ENCODE results near the gene CYBRD1.

CYBRD1 gene, protein sequence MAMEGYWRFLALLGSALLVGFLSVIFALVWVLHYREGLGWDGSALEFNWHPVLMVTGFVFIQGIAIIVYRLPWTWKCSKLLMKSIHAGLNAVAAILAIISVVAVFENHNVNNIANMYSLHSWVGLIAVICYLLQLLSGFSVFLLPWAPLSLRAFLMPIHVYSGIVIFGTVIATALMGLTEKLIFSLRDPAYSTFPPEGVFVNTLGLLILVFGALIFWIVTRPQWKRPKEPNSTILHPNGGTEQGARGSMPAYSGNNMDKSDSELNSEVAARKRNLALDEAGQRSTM

DNA sequence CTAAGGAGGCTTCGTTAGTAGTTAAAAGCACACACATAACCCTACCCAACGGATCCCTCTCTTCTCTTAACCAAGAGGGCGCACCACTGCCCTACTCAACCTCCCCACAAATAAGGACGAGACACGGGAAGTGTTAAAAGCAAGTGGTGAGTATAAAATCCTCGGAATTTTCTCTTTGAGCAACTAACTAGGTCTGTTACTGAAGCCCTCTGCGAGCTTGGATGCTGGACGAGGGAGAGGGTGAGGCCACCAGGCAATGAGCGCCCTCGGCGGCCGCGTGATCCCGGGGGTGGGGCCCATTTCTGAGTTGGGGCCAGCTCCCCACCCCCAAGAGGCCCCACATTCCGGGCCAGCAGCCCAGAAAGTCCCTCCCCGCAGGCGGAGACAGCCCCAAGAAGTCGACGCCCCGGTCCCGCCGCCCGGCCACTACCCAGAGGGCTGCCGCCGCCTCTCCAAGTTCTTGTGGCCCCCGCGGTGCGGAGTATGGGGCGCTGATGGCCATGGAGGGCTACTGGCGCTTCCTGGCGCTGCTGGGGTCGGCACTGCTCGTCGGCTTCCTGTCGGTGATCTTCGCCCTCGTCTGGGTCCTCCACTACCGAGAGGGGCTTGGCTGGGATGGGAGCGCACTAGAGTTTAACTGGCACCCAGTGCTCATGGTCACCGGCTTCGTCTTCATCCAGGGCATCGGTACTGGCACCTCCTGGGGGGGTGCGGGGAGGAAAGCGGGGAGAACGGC is at the start of gene CYBRD1:
CYBRD1 (plus strand) TSS at position 423 of the 736 bp plus-strand sequence; CDS start at position 495, 72 bp downstream.
- Mint-ChIP-seq H3K36me3 (ENCODE audit: low read depth) (no peaks in the 10 kb centered on the region), H3K4me1 (ENCODE audit: low read depth) (peaks cover 4% of the 10 kb centered on the region), H3K9me3 (no peaks in the 10 kb centered on the region), H3K27ac (no peak within 1 kb of the TSS), H3K4me3 (peak within 1 kb of the TSS; percentile 85), H3K27me3 (ENCODE audit: low read depth) (peaks cover 44% of the 10 kb centered on the region)
- peak; percentile 39 for DNase-seq (ENCODE audit: low spot score)

DNA sequence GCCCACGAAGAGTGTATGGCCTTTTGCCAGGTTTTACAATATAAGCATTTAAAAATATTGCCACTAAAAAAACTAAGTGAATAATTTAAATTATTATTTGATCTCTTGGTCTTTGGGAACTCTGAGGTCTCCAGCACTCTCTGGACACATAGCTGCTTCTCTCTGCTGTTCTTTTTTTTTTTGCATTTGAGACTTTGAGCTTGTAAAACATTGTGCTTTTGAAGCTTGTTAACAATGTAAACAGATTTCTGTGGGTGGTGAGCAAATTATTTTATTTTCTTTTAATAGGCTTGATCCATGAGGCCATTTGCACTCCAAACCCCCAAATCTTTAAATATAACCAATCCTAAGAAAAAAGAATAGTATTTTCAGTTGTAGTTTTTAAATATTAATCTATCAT is 46.3 kb upstream of the CYBRD1 start:
- Mint-ChIP-seq H3K9me3 (no peaks in the 10 kb centered on the region), H3K27me3 (ENCODE audit: low read depth) (no peaks in the 10 kb centered on the region), H3K27ac (no peak overlapping the region), H3K4me3 (no peak overlapping the region), H3K4me1 (ENCODE audit: low read depth) (peaks cover 2% of the 10 kb centered on the region), H3K36me3 (ENCODE audit: low read depth) (peaks cover 18% of the 10 kb centered on the region)
- no peak for DNase-seq (ENCODE audit: low spot score)

DNA sequence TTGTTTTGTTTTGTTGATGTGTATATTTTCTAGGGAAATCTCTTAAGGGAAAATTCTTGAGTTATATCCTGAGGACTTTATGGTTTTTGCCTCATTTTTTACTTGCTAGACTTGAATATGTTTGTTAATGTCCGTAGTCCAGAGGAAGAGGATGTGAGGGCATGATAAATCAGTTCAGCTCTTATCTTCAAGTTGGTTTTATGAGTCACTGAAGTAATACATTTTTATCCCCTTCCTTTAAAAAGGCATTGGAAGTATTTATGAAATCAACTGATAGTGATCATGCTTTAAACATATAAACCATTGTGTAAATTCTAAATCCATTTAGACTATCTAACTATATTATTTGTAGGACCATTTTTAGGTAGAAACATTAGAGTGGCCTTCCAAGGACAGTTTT is 43.9 kb upstream of the CYBRD1 start:
- no peak for DNase-seq (ENCODE audit: low spot score)
- peaks cover 4% of the 10 kb centered on the region for H3K4me1 Mint-ChIP-seq (ENCODE audit: low read depth)
- no peaks in the 10 kb centered on the region for H3K27me3 Mint-ChIP-seq (ENCODE audit: low read depth)
- H3K4me3 Mint-ChIP-seq = no peak overlapping the region
- H3K36me3 Mint-ChIP-seq (ENCODE audit: low read depth) = peaks cover 18% of the 10 kb centered on the region
- no peak overlapping the region for H3K27ac Mint-ChIP-seq
- H3K9me3 Mint-ChIP-seq = no peaks in the 10 kb centered on the region

DNA sequence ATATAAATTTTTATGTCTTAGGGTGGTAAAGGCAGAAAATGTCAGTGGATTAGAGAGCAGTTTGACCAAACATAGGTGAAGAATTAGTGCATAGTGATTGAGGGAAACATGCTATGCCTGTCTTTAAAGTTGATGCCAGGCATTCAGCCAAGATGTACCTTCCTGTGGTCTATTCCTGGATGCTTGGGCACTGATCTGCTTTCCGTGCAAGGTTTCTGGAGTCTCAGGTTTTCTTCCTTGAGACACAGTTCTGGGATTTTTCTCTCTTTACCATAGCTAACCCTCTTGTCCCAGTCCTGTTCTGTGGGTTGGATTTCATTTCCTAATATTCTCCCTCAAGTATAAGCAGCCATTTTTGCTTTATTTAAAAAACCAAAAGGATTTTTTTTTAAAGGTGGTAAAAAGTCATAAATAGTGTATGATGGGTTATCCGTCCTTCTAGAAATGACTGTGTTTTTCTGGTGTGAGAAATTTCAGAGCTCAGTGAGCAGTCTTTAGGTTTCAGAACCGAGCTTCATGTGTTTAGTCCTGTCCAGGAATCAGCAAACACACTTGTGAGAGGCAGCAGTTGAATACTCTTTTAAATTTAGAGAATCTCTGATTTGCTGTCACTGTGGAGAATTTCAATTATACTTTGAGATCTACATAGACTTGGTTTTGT is 43.0 kb upstream of the CYBRD1 start:
- Mint-ChIP-seq H3K9me3 (no peaks in the 10 kb centered on the region), H3K36me3 (ENCODE audit: low read depth) (peaks cover 18% of the 10 kb centered on the region), H3K4me3 (no peak overlapping the region), H3K27ac (no peak overlapping the region), H3K4me1 (ENCODE audit: low read depth) (peaks cover 4% of the 10 kb centered on the region), H3K27me3 (ENCODE audit: low read depth) (no peaks in the 10 kb centered on the region)
- no peak for DNase-seq (ENCODE audit: low spot score)

DNA sequence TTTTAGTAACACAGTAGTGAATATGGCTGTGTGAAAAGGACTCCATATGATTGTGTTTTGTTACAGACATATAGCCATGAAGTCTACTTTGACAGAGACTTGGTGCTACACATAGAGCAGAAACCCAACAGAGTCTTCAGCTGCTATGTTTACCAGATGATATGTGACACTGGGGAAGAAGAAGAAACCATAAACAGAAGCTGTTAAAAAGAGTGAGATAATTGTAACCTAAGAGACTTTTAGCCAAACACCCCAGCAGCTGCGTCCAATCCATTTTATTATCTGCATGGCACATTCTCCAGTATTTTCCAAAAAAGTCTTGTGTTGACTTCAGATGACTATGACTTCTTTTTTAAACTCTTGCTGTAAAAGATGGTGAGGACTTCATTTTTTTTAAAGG is 41.4 kb upstream of the CYBRD1 start:
- no peaks in the 10 kb centered on the region for H3K9me3 Mint-ChIP-seq
- peaks cover 13% of the 10 kb centered on the region for H3K4me1 Mint-ChIP-seq (ENCODE audit: low read depth)
- peaks cover 13% of the 10 kb centered on the region for H3K36me3 Mint-ChIP-seq (ENCODE audit: low read depth)
- H3K27me3 Mint-ChIP-seq (ENCODE audit: low read depth) = no peaks in the 10 kb centered on the region
- no peak overlapping the region for H3K4me3 Mint-ChIP-seq
- H3K27ac Mint-ChIP-seq = no peak overlapping the region
- no peak for DNase-seq (ENCODE audit: low spot score)

DNA sequence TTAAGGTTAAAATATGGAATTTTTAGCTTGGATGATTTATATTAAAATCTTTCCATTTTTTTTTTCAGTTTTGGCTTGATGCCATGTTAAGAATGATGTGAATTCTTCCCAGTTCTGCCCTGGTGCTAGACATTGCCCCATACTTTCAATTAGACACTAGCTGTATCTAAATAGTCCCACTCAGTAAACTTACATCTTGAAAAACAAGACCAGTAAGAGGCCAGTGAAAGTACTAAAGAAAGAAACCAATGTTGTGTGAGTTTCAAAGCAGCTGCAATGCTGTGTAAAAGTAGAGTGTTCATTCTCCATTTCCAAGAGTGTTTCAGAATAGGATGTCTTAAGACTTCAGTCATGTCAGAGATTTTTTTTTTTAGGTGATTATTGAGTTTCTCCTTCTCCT is 40.0 kb upstream of the CYBRD1 start:
- H3K4me3 Mint-ChIP-seq = no peak overlapping the region
- H3K27me3 Mint-ChIP-seq (ENCODE audit: low read depth) = no peaks in the 10 kb centered on the region
- H3K4me1 Mint-ChIP-seq (ENCODE audit: low read depth) = peaks cover 13% of the 10 kb centered on the region
- no peak overlapping the region for H3K27ac Mint-ChIP-seq
- DNase-seq (ENCODE audit: low spot score) = no peak
- H3K36me3 Mint-ChIP-seq (ENCODE audit: low read depth) = peaks cover 13% of the 10 kb centered on the region
- no peaks in the 10 kb centered on the region for H3K9me3 Mint-ChIP-seq

DNA sequence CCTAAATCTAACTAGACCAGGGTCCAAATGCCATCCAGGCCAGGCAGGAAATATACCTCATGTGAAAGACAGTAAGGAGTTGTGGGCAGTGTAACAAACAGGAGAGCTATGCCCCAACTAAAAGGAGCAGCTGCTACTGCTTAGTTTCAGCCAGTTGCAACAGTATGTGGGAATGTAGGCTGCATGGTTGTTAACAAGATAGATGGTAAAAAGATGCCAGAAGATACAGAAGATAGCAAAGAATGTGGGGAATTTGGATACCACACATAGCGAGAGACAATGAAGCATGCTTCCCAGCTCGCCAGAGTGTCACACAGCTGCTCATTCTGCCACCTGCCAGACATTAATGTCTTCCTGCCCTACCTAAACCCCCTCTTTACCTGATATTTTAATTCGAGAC is 39.4 kb upstream of the CYBRD1 start:
- Mint-ChIP-seq H3K4me1 (ENCODE audit: low read depth) (peaks cover 13% of the 10 kb centered on the region), H3K27me3 (ENCODE audit: low read depth) (no peaks in the 10 kb centered on the region), H3K9me3 (no peaks in the 10 kb centered on the region), H3K36me3 (ENCODE audit: low read depth) (peaks cover 14% of the 10 kb centered on the region), H3K4me3 (no peak overlapping the region), H3K27ac (no peak overlapping the region)
- DNase-seq (ENCODE audit: low spot score) = no peak

DNA sequence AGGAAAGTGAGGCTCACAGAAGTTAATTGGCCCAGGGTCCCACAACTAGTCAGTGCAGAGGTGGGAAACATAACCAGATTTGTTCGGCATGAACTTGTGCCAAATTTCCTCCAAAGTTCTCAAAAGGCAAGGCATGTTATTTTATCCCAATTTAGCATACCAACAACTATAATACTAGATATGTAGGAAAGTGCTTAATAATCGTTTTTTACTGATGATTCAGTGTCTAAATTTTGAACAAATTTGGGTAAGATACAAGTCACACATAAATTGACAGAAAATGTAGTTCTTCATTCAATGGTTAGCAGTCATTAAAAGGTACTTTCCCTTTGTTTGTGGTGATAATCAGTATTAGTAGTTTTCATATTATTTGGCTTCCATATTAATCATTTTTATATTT is 38.5 kb upstream of the CYBRD1 start:
- H3K27ac Mint-ChIP-seq = no peak overlapping the region

DNA sequence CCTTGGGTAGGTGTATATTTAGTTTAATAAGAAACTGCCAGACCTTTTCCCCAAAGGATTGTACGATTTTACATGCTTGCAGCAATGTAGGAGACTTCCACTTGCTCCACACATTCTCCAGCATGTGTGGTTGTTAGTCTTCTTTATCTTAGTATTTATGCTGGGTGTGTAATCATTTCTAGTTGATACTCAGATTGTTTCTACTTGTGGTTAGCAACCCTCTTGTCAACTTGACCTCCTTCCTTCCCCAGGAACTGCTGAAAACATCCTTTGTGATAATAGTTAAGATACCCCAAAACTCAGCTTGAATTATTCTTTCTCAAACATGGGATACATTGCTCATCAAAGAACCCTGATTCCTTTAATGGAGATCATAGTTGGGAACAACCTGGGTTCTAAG is 37.2 kb upstream of the CYBRD1 start:
- peaks cover 11% of the 10 kb centered on the region for H3K4me1 Mint-ChIP-seq (ENCODE audit: low read depth)
- H3K9me3 Mint-ChIP-seq = peaks cover 9% of the 10 kb centered on the region
- H3K27ac Mint-ChIP-seq = no peak overlapping the region
- H3K27me3 Mint-ChIP-seq (ENCODE audit: low read depth) = no peaks in the 10 kb centered on the region
- no peak overlapping the region for H3K4me3 Mint-ChIP-seq
- no peak for DNase-seq (ENCODE audit: low spot score)
- H3K36me3 Mint-ChIP-seq (ENCODE audit: low read depth) = peaks cover 18% of the 10 kb centered on the region

More for the DNA sequence above, 38.5 kb upstream of the CYBRD1 start:
- no peak for DNase-seq (ENCODE audit: low spot score)
- Mint-ChIP-seq H3K4me3 (no peak overlapping the region), H3K27me3 (ENCODE audit: low read depth) (no peaks in the 10 kb centered on the region), H3K9me3 (peaks cover 5% of the 10 kb centered on the region), H3K36me3 (ENCODE audit: low read depth) (peaks cover 18% of the 10 kb centered on the region), H3K4me1 (ENCODE audit: low read depth) (peaks cover 11% of the 10 kb centered on the region)

DNA sequence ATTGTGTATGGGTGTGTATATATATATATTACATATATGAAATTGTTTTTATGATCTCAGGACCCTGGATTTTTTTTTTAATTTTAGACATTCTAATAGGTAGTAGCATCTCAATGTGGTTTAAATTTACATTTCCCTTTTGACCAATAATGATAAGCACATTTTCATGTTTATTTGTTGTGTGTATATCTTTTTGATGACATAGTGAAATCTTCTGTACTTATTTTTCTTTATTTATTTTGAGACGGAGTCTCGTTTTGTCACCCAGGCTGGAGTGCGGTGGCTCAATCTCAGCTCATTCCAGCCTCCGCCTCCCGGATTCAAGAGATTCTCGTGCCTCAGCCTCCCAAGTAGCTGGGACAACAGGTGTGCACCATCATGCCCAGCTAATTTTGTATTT is 35.1 kb upstream of the CYBRD1 start:
- no peak for DNase-seq (ENCODE audit: low spot score)
- Mint-ChIP-seq H3K4me1 (ENCODE audit: low read depth) (peaks cover 9% of the 10 kb centered on the region), H3K27ac (no peak overlapping the region), H3K36me3 (ENCODE audit: low read depth) (peaks cover 12% of the 10 kb centered on the region), H3K27me3 (ENCODE audit: low read depth) (no peaks in the 10 kb centered on the region), H3K9me3 (peaks cover 9% of the 10 kb centered on the region), H3K4me3 (no peak overlapping the region)

DNA sequence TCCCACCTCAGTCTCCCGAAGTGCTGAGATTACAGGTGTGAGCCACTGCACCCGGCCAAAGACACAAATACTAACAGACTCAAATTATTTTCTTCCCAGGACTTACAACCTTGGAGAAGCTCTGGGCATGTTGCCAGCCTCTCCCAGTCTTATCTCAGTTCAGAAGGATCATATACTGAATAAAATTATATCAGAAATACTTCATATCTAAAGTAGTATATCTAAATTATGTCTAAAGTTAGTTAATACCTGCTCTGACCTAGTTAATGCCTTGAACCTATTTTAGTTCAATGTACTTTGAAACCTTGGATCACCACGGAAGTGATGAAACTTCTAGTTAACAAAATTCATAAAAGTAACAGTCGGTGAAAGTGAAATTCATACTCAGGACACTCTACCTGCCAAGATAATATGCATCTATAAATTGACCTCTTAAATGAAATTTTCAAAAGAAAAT is 34.4 kb upstream of the CYBRD1 start:
- Mint-ChIP-seq H3K4me1 (ENCODE audit: low read depth) (peaks cover 9% of the 10 kb centered on the region), H3K36me3 (ENCODE audit: low read depth) (peaks cover 12% of the 10 kb centered on the region), H3K27ac (no peak overlapping the region), H3K9me3 (peaks cover 9% of the 10 kb centered on the region), H3K27me3 (ENCODE audit: low read depth) (no peaks in the 10 kb centered on the region), H3K4me3 (no peak overlapping the region)
- DNase-seq (ENCODE audit: low spot score) = no peak

DNA sequence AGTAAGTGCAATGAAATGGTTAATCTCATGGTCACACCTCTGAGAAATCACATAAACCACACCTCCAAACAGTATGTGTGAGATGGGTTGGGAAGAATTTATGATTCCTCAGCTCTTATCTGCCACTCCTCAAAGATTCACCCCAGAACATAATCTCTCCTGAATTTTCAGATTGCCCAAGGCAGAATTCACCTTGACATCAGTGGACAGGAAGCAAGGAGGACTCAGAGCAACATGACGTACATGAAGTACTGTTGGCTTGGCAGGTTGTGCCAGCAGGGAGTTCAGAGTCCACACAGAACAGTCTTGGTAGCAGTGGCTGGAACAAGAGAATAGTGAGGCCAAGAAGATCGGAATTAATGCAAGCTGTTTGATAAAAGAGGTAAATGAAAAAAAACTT is 31.7 kb upstream of the CYBRD1 start:
- no peak for DNase-seq (ENCODE audit: low spot score)
- Mint-ChIP-seq H3K36me3 (ENCODE audit: low read depth) (peaks cover 7% of the 10 kb centered on the region), H3K9me3 (peaks cover 9% of the 10 kb centered on the region), H3K4me1 (ENCODE audit: low read depth) (no peaks in the 10 kb centered on the region), H3K27me3 (ENCODE audit: low read depth) (no peaks in the 10 kb centered on the region), H3K27ac (no peak overlapping the region), H3K4me3 (no peak overlapping the region)

DNA sequence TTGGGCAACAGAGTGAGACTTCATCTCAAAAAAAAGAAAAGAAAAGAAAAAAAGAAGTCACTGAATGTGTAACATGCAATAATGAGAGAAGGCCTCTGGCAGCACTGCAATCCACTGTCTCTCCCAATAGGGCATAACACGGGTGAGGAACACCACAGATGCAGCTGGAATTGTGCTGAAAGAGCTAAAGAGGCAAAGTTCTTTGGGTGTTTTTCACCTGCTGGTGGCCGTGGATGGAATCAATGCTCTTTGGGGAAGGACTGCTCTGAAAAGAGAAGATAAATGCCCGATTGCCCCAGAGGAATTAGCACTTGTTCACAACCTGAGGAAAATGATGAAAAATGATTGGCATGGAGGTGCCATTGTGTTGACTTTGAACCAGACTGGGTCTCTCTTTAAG is 31.0 kb upstream of the CYBRD1 start:
- peaks cover 7% of the 10 kb centered on the region for H3K36me3 Mint-ChIP-seq (ENCODE audit: low read depth)
- no peak overlapping the region for H3K27ac Mint-ChIP-seq
- no peaks in the 10 kb centered on the region for H3K27me3 Mint-ChIP-seq (ENCODE audit: low read depth)
- no peak for DNase-seq (ENCODE audit: low spot score)
- H3K4me3 Mint-ChIP-seq = no peak overlapping the region
- H3K4me1 Mint-ChIP-seq (ENCODE audit: low read depth) = no peaks in the 10 kb centered on the region
- peaks cover 9% of the 10 kb centered on the region for H3K9me3 Mint-ChIP-seq

DNA sequence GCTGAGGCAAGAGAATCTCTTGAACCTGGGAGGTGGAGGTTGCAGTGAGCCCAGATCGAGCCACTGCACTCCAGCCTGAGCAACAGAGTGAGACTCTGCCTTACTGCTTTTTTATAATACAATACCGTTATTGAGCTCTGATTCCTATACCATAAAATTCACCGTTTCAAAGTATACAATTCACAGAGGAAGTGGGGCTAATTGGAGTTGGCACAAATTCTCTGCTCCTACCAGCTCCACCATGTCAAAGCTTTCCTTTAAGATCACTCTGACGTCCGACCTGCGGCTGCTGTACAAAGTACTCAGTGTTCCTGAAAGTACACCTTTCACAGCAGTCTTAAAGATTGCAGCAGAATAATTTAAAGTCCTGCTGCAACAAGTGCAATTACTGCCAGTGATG is 29.6 kb upstream of the CYBRD1 start:
- Mint-ChIP-seq H3K9me3 (peaks cover 9% of the 10 kb centered on the region), H3K27me3 (ENCODE audit: low read depth) (no peaks in the 10 kb centered on the region), H3K36me3 (ENCODE audit: low read depth) (peaks cover 7% of the 10 kb centered on the region), H3K4me1 (ENCODE audit: low read depth) (no peaks in the 10 kb centered on the region), H3K4me3 (no peak overlapping the region), H3K27ac (no peak overlapping the region)
- no peak for DNase-seq (ENCODE audit: low spot score)

All from T-helper 2 cell treated with Interferon-gamma antibody and Interleukin-4, amounts not matched to agents 5 μg/mL and 100 μg/mL, for 36 hours (primary cell).